Upper lobe of left lung (tissue), 4 donors: ENCODE data around the gene LGALS4.

Experiments
- CTCF ChIP-seq, 6 experiments: fragments of 450-650 bp in 4 of 6; fragments of 200-600 bp in 2 of 6; sonication (generic) in 2 of 6; IDR thresholded peaks; one replicate each; pipeline ENCODE4 v1.5.1; 2016 to 2019; ENCODE audit warnings: antibody characterized with exemption in 6 of 6
- EP300 ChIP-seq, 4 donors: sonication (generic); formaldehyde crosslinking; IDR thresholded peaks; one replicate each; pipeline ENCODE4 v1.5.1; 2017; ENCODE audit warnings: antibody characterized with exemption in 4 of 4, control low read depth in 2 of 4
- POLR2A ChIP-seq, 4 donors: fragments of 450-650 bp; IDR thresholded peaks; one replicate each; pipeline ENCODE4 v1.5.1; 2016 to 2017; ENCODE audit warnings: antibody characterized with exemption in 4 of 4, mild to moderate bottlenecking in 2 of 4
- POLR2AphosphoS5 ChIP-seq, 2 donors: sonication (generic); formaldehyde crosslinking; IDR thresholded peaks; one replicate each; pipeline ENCODE4 v1.5.1; 2017; ENCODE audit warnings: antibody characterized with exemption in 2 of 2

- TF ChIP-seq CTCF (IDR thresholded peaks at IDR 0.05) (no peak), POLR2AphosphoS5 (IDR thresholded peaks at IDR 0.05) (no peak), POLR2A (IDR thresholded peaks at IDR 0.05) (no peak), EP300 (IDR thresholded peaks at IDR 0.05) (no peak)
Observed at GRCh38 chr19:38812009-38812840, 520 bp downstream of the LGALS4 start.
